ENCODE results near the gene HLA-DQA1. TPM values are rescaled to one million over a fixed set of nuclear protein-coding genes. Genes with fewer than 3 reads are reported as not detected.
"Not testable (repeated sequence)": the region's sequence is repeated elsewhere in the genome, so short reads cannot be mapped to it uniquely, and the experiment has no call there.

Gene HLA-DQA1
- polyA plus RNA-seq, 10 donors = 0.89 to 6.0 (median 2.5) TPM

DNA sequence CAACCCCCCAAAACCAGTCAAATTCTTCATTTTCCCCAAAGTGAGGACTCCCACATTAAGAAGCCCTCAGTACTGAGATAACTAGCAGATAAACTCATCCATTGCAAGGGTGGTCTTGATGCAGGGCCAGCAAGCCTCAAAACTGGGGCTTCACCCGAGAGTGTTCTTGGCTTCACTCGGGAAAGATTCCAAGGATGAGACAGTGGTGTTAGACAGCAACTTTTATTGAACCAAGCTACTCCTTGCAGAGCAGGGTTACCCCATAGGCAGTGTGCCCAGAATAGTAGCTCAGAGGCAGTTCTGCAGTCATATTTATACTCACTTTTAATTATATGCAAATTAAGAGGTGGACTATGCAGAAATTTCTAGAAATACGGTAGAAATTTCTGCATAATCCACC is 15.8 kb upstream of the HLA-DQA1 start:
- no peak for DNase-seq

- peak in 1 of 3 donors; percentile 4 for DNase-seq
Observed at GRCh38 chr6:32622545-32623401, 14.4 kb upstream of the HLA-DQA1 start.

DNA sequence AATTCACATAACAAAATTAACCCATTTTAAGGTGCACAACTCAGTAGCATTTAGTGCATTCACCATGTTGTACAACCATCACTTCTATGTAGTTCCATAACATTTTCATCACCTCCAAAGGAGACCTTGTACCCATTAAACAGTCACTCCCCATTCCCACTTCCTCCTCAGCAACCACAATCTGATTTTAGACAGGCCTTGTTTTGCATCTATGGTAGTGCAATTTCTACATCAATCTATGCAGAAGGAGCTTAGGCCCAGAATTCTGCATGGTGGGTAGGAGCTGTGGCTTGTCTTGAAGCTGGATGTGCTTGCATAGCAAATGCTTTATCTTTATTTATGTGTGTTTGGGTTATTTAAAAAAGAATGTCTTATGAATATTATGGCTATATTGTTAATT is 13.5 kb upstream of the HLA-DQA1 start:
- DNase-seq = no peak

GRCh38 chr6:32624565-32624964 is 12.6 kb upstream of the HLA-DQA1 start:
- no peak for DNase-seq

GRCh38 chr6:32625137-32625536 is 12.1 kb upstream of the HLA-DQA1 start:
- DNase-seq = no peak

DNA sequence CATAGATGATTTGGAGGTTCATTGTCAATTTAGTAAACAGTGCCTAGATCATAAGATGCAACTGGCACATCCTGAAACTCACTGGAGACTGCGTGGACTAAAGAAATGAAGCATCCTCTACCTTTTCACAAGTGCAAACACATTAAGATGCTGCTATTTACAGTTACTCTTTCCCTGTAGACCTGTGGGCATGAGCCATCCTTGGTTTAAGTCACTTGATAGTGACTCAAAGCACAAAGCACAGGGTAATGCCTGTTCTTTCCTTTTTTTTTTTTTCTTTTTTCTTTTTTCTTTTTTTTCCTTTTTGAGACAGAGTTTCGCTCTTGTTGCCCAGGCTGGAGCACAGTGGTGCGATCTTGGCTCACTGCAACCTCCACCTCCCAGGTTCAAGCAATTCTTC is 10.0 kb upstream of the HLA-DQA1 start:
- DNase-seq = no peak

DNA sequence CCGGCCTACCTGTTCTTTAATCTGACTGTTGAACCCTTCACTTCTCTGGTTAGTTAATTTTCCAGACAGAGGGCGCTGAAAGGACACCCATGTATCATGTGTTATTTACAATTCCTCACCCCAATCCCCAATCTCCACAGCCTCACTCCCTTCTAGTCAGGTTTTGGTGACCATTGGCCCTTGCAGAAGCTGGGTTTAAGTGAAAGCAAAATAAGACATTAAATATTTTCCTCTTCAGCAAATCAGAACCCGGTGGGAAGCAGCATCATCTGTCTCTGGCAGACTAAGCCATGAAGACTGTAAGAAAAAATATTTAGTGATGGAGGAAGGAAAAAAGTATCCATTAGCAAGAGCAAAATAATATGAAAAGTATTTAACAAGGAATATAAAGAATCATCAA is 9.4 kb upstream of the HLA-DQA1 start:
- no peak for DNase-seq

DNA sequence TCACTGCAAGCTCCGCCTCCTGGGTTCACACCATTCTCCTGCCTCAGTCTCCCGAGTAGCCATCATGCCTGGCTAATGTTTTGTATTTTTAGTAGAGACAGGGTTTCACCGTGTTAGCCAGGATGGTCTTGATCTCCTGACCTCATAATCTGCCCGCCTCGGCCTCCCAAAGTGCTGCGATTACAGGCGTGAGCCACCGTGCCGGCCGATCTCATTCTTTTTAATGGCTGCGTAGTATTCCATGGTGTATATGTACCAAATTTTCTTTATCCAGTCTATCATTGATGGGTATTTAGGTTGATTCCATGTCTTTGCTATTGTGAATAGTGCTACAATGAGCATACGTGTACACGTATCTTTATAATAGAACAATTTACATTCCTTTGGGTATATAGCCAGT is 7.4 kb upstream of the HLA-DQA1 start:
- not testable (repeated sequence) for DNase-seq

- no peak for DNase-seq
Observed at GRCh38 chr6:32635526-32636123, 1.6 kb upstream of the HLA-DQA1 start.

DNA sequence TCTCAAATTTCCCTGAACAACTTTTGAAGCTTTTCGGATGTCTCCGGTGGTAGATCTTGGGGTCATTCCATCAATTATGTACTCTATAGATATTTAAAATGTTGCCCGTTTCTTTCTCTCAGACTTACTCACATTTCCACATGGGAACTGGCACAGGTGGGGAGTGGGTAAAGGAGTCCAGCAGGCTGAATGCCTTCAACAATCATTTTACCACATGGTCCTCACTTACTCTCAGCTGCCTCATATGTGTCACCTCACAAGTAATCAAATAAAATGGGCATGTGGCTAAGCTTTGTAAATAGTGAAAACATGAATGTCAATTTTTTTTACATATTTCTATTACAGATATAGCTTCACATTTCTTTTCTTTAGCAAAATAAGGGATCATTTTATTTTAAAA is 677 bp downstream of the HLA-DQA1 start:
- no peak for DNase-seq

- DNase-seq = no peak
Observed at GRCh38 chr6:32638532-32639219, 1.5 kb downstream of the HLA-DQA1 start.

GRCh38 chr6:32639440-32640394 is 2.5 kb downstream of the HLA-DQA1 start:
- DNase-seq = no peak

DNA sequence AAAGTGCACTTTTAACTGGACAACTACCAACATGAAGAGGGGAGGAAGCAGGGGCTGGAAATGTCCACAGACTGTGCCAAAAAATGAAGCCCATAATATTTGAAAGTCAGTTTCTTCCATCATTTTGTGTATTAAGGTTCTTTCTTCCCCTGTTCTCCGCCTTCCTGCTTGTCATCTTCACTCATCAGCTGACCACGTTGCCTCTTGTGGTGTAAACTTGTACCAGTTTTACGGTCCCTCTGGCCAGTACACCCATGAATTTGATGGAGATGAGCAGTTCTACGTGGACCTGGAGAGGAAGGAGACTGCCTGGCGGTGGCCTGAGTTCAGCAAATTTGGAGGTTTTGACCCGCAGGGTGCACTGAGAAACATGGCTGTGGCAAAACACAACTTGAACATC is 3.9 kb downstream of the HLA-DQA1 start:
- no peak for DNase-seq

DNA sequence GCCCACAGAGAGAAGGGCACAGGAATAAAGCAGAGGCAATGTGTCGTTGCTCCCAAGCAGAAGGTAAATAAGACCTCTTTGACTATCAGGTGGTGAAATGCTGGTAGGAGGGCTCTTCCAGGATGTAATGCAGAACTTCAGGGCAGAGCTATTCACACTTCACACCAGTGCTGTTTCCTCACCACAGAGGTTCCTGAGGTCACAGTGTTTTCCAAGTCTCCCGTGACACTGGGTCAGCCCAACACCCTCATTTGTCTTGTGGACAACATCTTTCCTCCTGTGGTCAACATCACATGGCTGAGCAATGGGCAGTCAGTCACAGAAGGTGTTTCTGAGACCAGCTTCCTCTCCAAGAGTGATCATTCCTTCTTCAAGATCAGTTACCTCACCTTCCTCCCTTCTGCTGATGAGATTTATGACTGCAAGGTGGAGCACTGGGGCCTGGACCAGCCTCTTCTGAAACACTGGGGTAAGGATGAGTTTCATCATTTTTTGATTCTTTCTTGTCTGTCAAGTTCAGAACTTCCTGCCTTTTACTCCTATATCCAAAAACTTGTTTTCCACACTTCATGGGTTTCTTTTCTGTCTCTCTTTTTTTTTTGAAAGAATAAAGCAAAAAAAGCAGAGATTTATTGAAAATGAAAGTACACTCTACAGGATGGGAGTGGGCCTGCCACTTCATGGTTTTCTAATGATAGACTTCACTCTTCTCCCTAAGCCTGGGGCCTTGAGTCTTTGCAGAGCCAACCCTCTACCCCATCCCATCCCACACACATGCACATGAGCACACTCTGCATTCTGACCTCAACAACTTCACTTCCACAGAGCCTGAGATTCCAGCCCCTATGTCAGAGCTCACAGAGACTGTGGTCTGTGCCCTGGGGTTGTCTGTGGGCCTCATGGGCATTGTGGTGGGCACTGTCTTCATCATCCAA is 4.8 kb downstream of the HLA-DQA1 start:
- not testable (repeated sequence) for DNase-seq

DNA sequence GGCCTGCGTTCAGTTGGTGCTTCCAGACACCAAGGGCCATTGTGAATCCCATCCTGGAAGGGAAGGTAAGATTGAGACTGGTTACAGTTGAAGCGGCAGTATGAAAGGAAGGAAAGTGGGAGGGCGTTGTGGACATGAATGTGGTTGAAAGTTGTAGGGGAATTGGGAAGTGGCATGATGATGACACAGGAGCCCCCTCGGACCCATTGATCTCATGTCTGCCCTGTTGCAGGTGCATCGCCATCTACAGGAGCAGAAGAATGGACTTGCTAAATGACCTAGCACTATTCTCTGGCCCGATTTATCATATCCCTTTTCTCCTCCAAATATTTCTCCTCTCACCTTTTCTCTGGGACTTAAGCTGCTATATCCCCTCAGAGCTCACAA is 5.5 kb downstream of the HLA-DQA1 start:
- no peak for DNase-seq

GRCh38 chr6:32643904-32644303 is 6.7 kb downstream of the HLA-DQA1 start:
- no peak for DNase-seq

DNA sequence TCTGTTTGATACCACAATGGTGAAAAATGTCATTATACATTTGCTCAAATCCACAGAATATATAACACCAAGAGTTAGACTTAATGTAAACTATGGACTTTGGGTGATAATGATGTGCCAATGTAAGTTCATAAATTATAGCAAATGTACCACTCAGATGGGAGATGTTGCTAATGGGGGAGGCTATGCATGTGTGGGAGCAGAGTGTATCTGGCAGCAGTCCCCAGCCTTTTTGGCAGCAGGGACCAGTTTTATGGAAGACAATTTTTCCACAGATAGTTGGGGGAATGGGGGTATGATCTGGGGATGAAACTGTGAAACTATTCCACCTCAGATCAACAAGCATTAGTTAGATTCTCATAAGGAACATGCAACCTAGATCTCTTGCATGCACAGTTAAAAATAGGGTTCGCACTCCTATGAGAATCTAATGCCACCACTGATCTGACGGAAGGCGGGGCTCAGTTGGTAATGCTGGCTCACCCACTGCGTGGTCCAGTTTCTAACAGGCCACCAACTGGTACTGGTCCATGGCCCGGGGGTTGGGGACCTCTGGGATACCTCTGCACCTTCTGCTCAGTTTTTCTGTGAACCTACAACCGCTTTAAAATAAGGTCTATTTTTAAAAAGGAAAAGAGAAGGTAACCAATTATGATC is 8.0 kb downstream of the HLA-DQA1 start:
- DNase-seq = no peak

GRCh38 chr6:32655203-32655710 is 18.1 kb downstream of the HLA-DQA1 start:
- no peak for DNase-seq

GRCh38 chr6:32657329-32657728 is 20.1 kb downstream of the HLA-DQA1 start:
- not testable (repeated sequence) for DNase-seq

GRCh38 chr6:32657819-32658218 is 20.6 kb downstream of the HLA-DQA1 start:
- not testable (repeated sequence) for DNase-seq

Data from muscle of back (tissue), 11 donors.